ENCODE data around the gene GTF3C1.

The GTF3C1 gene

GRCh38 chr16:27453494-27453825, 96.3 kb downstream of the GTF3C1 start:
- intact Hi-C loops (cut with micrococcal nuclease): loop anchor here (10.0 kb wide), 1 partner anchor 219 kb away; no protein-coding TSS in a partner anchor
- Mint-ChIP-seq H3K4me1 (ENCODE audit: low read depth) (peaks cover 47% of the 10 kb centered on the region), H3K27me3 (peaks cover 50% of the 10 kb centered on the region), H3K36me3 (ENCODE audit: low read depth) (peaks cover 22% of the 10 kb centered on the region), H3K4me3 (no peak overlapping the region), H3K9me3 (peaks cover 5% of the 10 kb centered on the region), H3K27ac (peak overlapping the region; percentile 28)

DNA sequence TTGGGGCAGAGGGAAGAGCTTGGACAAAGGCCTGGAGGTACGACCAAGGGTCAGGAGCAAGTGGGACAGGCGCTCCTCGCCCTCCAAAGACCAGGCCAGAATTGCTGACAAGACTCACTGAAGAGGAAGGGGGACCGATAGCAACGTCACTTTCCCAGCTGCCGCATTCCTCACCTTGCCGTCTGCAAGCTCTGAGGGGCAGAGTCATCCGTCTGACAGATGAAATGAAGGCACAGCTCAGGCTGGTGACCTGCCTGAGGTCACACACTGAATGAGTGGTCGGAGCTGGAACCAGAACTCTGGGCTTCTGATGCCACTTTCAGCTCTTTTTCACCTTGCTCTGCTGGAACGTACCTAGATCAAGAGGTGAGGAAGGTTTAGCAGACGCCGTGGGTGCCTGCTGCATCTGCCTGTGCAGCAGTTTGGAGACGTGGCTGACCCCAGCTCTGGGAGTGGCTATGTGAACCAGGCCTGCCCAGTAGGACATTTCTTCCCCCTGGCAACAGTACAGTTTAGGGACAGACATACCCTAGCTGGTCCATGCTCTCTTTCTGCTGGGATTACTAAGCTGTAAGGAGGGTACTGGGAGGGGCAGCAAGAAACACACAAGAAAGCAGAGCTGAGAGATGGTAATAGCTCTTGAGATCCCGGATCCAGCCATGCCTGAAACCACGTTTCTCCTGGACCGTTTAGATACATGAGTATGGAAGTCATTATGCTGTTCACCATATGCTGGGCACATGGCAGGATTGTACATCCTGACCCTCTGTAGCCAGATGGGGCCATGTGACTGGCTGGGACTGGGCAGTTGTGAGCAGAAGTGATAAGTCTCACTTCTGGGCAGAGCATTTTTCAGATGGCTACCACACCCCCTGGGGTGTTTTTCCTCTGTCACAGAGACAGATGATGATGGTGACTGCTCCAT, 96.9 kb downstream of the GTF3C1 start:
- Mint-ChIP-seq H3K27me3 (peaks cover 56% of the 10 kb centered on the region), H3K27ac (peak overlapping the region; percentile 28), H3K4me3 (no peak overlapping the region), H3K4me1 (ENCODE audit: low read depth) (peaks cover 42% of the 10 kb centered on the region), H3K9me3 (peaks cover 5% of the 10 kb centered on the region), H3K36me3 (ENCODE audit: low read depth) (peaks cover 28% of the 10 kb centered on the region)
- intact Hi-C loops (cut with micrococcal nuclease): loop anchor here (10.0 kb wide), 1 partner anchor 218 kb away; no protein-coding TSS in a partner anchor

DNA sequence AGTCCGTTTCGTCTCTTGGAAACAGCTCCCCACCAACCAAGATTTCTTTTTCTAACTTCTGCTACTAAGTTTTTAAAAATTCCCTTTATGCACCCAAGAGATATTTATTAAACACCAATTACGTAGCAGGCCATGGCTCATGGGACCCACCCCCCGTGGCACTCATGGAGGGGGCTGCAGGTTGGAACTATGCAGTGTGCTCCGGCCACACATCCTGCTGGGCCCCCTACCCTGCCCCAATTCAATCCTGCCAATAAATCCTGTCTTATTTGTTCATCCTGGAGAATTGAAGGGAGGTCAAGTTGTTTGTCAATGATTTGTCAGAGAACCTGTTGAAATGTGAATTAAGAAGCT, 99.5 kb downstream of the GTF3C1 start:
- no peak overlapping the region for H3K4me3 Mint-ChIP-seq
- H3K27ac Mint-ChIP-seq: no peak overlapping the region
- peaks cover 5% of the 10 kb centered on the region for H3K9me3 Mint-ChIP-seq
- peaks cover 19% of the 10 kb centered on the region for H3K4me1 Mint-ChIP-seq (ENCODE audit: low read depth)
- intact Hi-C loops (cut with micrococcal nuclease): loop anchor here (10.0 kb wide), 1 partner anchor 215 kb away; no protein-coding TSS in a partner anchor
- H3K36me3 Mint-ChIP-seq (ENCODE audit: low read depth): peaks cover 55% of the 10 kb centered on the region
- H3K27me3 Mint-ChIP-seq: peaks cover 59% of the 10 kb centered on the region

- H3K9me3 Mint-ChIP-seq: peaks cover 5% of the 10 kb centered on the region
Measured at GRCh38 chr16:27449434-27450195, 100.1 kb downstream of the GTF3C1 start.

GRCh38 chr16:27448532-27449433, 100.9 kb downstream of the GTF3C1 start:
- no peak overlapping the region for H3K27ac Mint-ChIP-seq
- peaks cover 52% of the 10 kb centered on the region for H3K27me3 Mint-ChIP-seq
- H3K4me3 Mint-ChIP-seq: no peak overlapping the region
- H3K36me3 Mint-ChIP-seq (ENCODE audit: low read depth): peaks cover 69% of the 10 kb centered on the region
- intact Hi-C loops (cut with micrococcal nuclease): no loop called here
- peaks cover 19% of the 10 kb centered on the region for H3K4me1 Mint-ChIP-seq (ENCODE audit: low read depth)
- peaks cover 13% of the 10 kb centered on the region for H3K9me3 Mint-ChIP-seq

More at GRCh38 chr16:27449434-27450195, 100.1 kb downstream of the GTF3C1 start:
- Mint-ChIP-seq H3K27ac (no peak overlapping the region), H3K4me3 (no peak overlapping the region), H3K4me1 (ENCODE audit: low read depth) (peaks cover 19% of the 10 kb centered on the region), H3K27me3 (peaks cover 57% of the 10 kb centered on the region), H3K36me3 (ENCODE audit: low read depth) (peaks cover 60% of the 10 kb centered on the region)
- intact Hi-C loops (cut with micrococcal nuclease): loop anchor here (10.0 kb wide), 1 partner anchor 215 kb away; no protein-coding TSS in a partner anchor

DNA sequence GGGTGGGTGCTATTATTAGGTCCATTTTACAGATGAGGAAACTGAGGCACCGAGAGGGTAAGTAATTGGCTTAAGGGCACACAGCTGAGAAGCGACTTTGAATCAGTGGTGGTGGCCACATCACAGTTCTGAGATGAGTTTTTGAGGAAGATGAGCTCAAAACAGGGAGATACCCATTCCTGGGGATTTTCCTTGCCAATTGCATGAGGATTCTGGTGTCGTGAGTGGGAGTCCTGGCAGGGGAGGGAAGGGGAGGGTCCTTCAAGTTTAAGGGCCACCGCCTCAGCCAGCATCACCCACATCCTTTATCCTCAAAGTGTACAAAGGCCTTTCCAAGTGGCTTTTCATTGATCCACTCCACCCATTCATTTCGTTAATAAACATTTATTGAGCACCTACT, 102.4 kb downstream of the GTF3C1 start:
- Mint-ChIP-seq H3K36me3 (ENCODE audit: low read depth) (peaks cover 84% of the 10 kb centered on the region), H3K27me3 (peaks cover 54% of the 10 kb centered on the region), H3K9me3 (peaks cover 9% of the 10 kb centered on the region), H3K27ac (no peak overlapping the region), H3K4me1 (ENCODE audit: low read depth) (peaks cover 12% of the 10 kb centered on the region), H3K4me3 (no peak overlapping the region)
- intact Hi-C loops (cut with micrococcal nuclease): no loop called here

DNA sequence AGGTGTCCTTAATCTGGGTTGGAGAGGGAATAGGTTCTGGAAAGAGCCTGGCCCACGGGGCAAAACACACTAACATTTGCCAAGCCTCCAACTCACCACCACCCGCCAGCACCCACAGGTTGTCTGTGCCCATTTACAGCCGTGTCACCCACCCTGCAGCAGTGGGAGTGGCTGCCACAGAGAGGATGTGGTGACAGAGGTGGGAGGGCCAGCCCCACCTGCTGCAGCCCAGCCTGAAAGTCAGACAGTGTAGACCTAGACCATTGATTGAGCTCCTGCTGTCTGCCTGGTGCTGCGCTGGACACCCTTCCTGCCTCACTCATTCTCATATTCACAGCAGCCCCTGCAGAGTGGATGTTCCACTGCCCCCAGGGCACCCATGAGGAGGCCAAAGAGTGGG, 103.0 kb downstream of the GTF3C1 start:
- H3K36me3 Mint-ChIP-seq (ENCODE audit: low read depth): peaks cover 89% of the 10 kb centered on the region
- peaks cover 9% of the 10 kb centered on the region for H3K9me3 Mint-ChIP-seq
- intact Hi-C loops (cut with micrococcal nuclease): no loop called here
- no peak overlapping the region for H3K4me3 Mint-ChIP-seq
- H3K27ac Mint-ChIP-seq: no peak overlapping the region
- peaks cover 50% of the 10 kb centered on the region for H3K27me3 Mint-ChIP-seq
- peaks cover 12% of the 10 kb centered on the region for H3K4me1 Mint-ChIP-seq (ENCODE audit: low read depth)

DNA sequence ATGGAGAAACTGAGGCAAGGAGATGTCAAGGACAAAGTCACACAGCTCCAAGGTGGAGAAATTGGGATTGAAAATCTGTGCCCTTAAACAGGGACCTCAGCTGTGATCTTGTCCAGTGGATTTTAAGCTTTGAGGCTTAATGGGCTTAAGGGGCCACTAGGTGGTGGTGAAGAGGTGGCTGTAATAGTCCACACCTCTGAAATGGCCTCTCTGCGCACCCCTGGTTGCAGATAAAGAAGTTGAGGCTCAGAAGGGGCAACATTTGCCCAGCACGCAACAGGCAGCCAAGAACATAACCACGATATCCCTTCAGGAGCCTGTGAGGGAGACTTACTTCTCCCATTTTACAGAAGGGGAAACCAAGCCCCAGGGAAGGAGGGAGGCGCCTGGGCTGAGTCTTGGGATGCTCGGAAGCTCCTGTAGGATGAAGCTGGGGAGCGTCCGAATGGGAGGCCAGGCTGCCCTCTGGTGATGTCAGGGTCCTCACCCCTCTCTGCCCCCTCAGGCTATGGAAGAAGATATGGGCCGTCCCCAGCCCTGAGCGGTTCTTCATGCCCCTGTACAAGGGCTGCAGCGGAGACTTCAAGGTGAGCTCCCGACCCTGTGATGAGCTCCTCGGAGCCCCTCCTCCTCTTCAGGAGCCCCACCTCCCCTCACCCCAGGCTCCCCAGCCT, 104.1 kb downstream of the GTF3C1 start:
- intact Hi-C loops (cut with micrococcal nuclease): no loop called here
- peaks cover 12% of the 10 kb centered on the region for H3K4me1 Mint-ChIP-seq (ENCODE audit: low read depth)
- H3K36me3 Mint-ChIP-seq (ENCODE audit: low read depth): peaks cover 100% of the 10 kb centered on the region
- peaks cover 44% of the 10 kb centered on the region for H3K27me3 Mint-ChIP-seq
- H3K4me3 Mint-ChIP-seq: no peak overlapping the region
- no peak overlapping the region for H3K27ac Mint-ChIP-seq
- H3K9me3 Mint-ChIP-seq: peaks cover 9% of the 10 kb centered on the region

DNA sequence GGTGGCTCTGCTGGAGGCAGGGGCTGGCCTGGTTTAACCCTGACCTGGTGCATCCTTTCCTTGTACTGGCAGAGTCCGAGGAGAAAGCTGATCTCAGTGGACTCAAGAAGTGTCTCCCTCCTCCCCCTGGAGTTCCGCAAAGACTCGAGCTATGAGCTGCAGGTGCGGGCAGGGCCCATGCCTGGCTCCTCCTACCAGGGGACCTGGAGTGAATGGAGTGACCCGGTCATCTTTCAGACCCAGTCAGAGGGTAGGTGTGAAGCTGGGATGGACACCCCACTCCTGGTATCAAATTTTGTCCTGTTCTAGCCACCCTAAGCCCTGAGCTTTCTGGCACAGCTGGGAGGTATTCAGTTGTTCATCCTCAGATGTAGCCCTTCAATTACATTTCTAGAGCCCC, 105.2 kb downstream of the GTF3C1 start:
- intact Hi-C loops (cut with micrococcal nuclease): no loop called here
- peaks cover 100% of the 10 kb centered on the region for H3K36me3 Mint-ChIP-seq (ENCODE audit: low read depth)
- H3K4me3 Mint-ChIP-seq: no peak overlapping the region
- H3K4me1 Mint-ChIP-seq (ENCODE audit: low read depth): peaks cover 5% of the 10 kb centered on the region
- H3K27me3 Mint-ChIP-seq: peaks cover 33% of the 10 kb centered on the region
- H3K27ac Mint-ChIP-seq: no peak overlapping the region
- H3K9me3 Mint-ChIP-seq: peaks cover 9% of the 10 kb centered on the region

DNA sequence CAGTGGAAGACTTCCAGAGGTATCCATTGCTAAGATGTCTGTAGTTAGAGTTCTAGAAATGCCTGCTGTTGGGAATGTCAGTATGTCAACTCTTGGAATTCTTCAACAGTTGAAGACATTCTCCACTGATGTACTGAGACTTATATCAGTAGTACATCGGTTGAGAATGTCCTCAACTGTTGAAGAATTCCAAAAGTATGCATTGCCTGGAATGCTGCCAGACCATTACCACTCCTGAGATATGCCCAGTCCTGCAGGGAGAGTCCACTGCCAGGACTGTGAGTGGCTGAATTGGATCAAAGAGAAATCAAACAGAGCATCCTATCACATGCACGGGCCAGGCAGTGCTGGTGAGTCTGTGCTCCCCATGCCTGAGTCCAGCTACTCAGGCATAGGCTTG, 105.7 kb downstream of the GTF3C1 start:
- H3K4me1 Mint-ChIP-seq (ENCODE audit: low read depth): peaks cover under 1% of the 10 kb centered on the region
- H3K36me3 Mint-ChIP-seq (ENCODE audit: low read depth): peaks cover 100% of the 10 kb centered on the region
- no peak overlapping the region for H3K4me3 Mint-ChIP-seq
- peaks cover 28% of the 10 kb centered on the region for H3K27me3 Mint-ChIP-seq
- H3K9me3 Mint-ChIP-seq: peaks cover 9% of the 10 kb centered on the region
- H3K27ac Mint-ChIP-seq: no peak overlapping the region
- intact Hi-C loops (cut with micrococcal nuclease): no loop called here

DNA sequence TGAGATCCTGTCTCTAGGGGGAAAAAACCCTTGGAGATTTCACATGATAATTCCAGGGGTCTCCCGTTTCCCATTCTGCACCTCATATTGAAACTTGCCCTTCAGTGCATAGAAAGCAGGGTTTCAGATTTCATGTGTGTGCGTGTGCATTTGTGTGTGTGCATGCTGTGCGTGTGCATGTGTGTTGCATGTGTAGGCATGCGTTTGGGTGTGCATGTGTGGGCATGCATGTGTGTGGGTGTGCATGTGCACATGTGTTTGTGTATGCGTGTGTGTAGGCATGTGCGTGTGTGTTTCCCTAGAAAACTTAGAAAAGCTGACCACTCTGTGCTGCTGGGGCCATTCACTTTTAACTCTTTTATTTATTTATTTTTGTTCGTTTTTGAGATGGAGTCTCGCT, 107.7 kb downstream of the GTF3C1 start:
- peaks cover 9% of the 10 kb centered on the region for H3K9me3 Mint-ChIP-seq
- peaks cover 100% of the 10 kb centered on the region for H3K36me3 Mint-ChIP-seq (ENCODE audit: low read depth)
- no peak overlapping the region for H3K4me3 Mint-ChIP-seq
- intact Hi-C loops (cut with micrococcal nuclease): no loop called here
- no peaks in the 10 kb centered on the region for H3K4me1 Mint-ChIP-seq (ENCODE audit: low read depth)
- no peak overlapping the region for H3K27ac Mint-ChIP-seq
- peaks cover 11% of the 10 kb centered on the region for H3K27me3 Mint-ChIP-seq

GRCh38 chr16:27441276-27441675, 108.4 kb downstream of the GTF3C1 start:
- Mint-ChIP-seq H3K27ac (no peak overlapping the region), H3K9me3 (peaks cover 9% of the 10 kb centered on the region), H3K4me3 (no peak overlapping the region), H3K4me1 (ENCODE audit: low read depth) (no peaks in the 10 kb centered on the region), H3K36me3 (ENCODE audit: low read depth) (peaks cover 100% of the 10 kb centered on the region), H3K27me3 (peaks cover 8% of the 10 kb centered on the region)
- intact Hi-C loops (cut with micrococcal nuclease): no loop called here
